GM12891 (cell line): ENCODE data around the gene AGPAT3.

ENCODE experiments used
- DNase-seq: peaks from one replicate; pipeline ENCODE4 v3.0.0; 2011; ENCODE audit warnings: low spot score; ENCODE audit not compliant: insufficient read length
- FAIRE-seq: peaks from 2 replicates; lab custom pipeline; 2011; peaks lifted over from hg19 to GRCh38; lab: Jason Lieb, UNC
- PAX5 ChIP-seq: IDR thresholded peaks from 2 replicates; pipeline ENCODE4 v1.6.1; 2011; ENCODE audit warnings: low read length, moderate library complexity, mild to moderate bottlenecking; ENCODE audit not compliant: insufficient read depth, severe bottlenecking
- POLR2A ChIP-seq: IDR thresholded peaks from 2 replicates; pipeline ENCODE4 v1.6.1; 2011; ENCODE audit warnings: low read depth, low read length, control low read depth
- POLR2AphosphoS5 ChIP-seq: IDR thresholded peaks from 2 replicates; pipeline ENCODE4 v1.6.1; 2011; ENCODE audit warnings: low read depth, low read length, control low read depth
- POU2F2 ChIP-seq: IDR thresholded peaks from 2 replicates; pipeline ENCODE4 v1.6.1; 2011; ENCODE audit warnings: low read depth, mild to moderate bottlenecking, control low read depth, low read length, moderate library complexity
- SPI1 ChIP-seq: IDR thresholded peaks from 2 replicates; pipeline ENCODE4 v1.6.1; 2011; ENCODE audit warnings: low read depth, low read length, control low read depth
- TAF1 ChIP-seq: IDR thresholded peaks from 2 replicates; pipeline ENCODE4 v1.6.1; 2011; ENCODE audit warnings: low read depth, low read length, control low read depth

Gene AGPAT3

DNA sequence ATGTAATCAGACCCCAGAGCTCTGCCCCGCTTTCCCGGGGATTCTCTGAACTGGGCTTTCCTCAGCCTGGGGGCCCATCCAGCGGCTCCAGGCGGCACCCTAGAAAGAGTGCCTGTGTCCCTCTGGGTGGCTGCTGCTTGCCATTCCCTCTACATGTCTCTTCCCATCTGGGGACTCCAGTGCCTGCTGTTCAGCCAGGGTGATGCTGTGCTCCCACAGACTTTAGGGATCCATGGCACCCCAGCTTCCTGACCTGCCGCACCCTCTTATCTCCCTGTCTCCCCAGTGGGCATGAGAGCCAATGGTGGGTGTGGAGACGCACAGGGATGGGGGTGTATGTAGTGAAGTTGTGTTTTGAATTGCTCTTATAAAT, 163.2 kb downstream of the AGPAT3 start:
- FAIRE-seq (no peak), DNase-seq (no peak)
- TF ChIP-seq POLR2AphosphoS5 (no peak), POU2F2 (no peak), SPI1 (no peak), TAF1 (no peak), POLR2A (no peak), PAX5 (no peak)

DNA sequence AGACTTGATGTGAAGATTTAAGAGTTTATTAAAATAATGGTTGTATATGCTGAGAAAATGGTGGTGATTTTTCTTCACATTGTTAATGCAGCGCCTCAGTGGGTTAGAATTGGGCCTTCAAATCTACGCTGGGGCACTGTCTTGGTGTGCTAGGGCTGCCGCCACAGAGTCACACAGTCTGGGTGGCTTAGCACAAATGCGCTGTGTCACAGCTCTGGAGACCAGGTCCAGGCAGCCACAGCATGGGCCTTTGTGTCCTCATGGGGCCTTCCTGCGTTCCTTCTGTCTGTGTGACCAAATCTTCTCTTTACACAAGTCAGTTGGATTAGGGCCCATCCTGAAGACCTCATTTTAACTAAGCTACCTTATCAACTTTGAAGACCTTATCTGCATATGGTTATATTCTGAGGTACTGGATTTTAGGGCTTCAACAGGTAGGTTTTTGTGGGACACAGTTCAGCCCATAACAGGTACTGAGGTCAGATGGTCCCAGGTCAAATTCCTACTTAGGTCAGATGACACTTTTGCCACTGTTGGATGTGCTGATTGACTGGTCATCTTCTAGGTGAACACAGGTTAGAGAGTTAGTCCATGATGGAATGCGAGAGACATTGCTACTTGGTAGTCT, 164.6 kb downstream of the AGPAT3 start:
- FAIRE-seq (no peak), DNase-seq (no peak)
- TF ChIP-seq PAX5 (no peak), SPI1 (no peak), POLR2AphosphoS5 (no peak), TAF1 (no peak), POU2F2 (no peak), POLR2A (no peak)

- TF ChIP-seq POU2F2 (no peak), POLR2AphosphoS5 (no peak), POLR2A (no peak), TAF1 (no peak), PAX5 (no peak), SPI1 (no peak)
- no peak for FAIRE-seq
- no peak for DNase-seq
Measured at GRCh38 chr21:44035244-44035643, 170.2 kb downstream of the AGPAT3 start.
